HCT116 (cell line): ENCODE data around the gene TCFL5. TPM values are rescaled to one million over a fixed set of nuclear protein-coding genes. Genes with fewer than 3 reads are reported as not detected.
"Not testable (repeated sequence)": the region's sequence is repeated elsewhere in the genome, so short reads cannot be mapped to it uniquely, and the experiment has no call there.

Experiments
- ATAC-seq: fragments of 200-7000 bp; cut with Tn5 transposase; 2 replicates; pipeline ENCODE4 v1.9.1; 2020; ENCODE audit warnings: mild to moderate bottlenecking, moderate library complexity
- BruUV-seq: library from RNA; stranded (reverse); fragments of 400-500 nt; replicated peaks from 2 replicates; lab custom pipeline; 2021; lab: Mats Ljungman, UMichigan
- CTCF ChIA-PET: fragments of 300-600 bp; sonication (Branson Sonifier 250); formaldehyde crosslinking; loops from one replicate; lab custom pipeline; 2021; ENCODE audit warnings: antibody characterized with exemption; lab: Charles Lee
- POLR2A ChIA-PET: fragments of 300-600, 350-600 bp; sonication (Branson Sonifier 250); formaldehyde crosslinking; loops from one replicate; lab custom pipeline; 2021; ENCODE audit warnings: antibody characterized with exemption; lab: Charles Lee
- RAD21 ChIA-PET, 2 experiments: fragments of 300-600 bp; sonication (Branson Sonifier 250); formaldehyde crosslinking; loops; one replicate each; lab custom pipeline; 2023; ENCODE audit warnings: low total read pairs in 2 of 2; ENCODE audit not compliant: uncharacterized antibody in 2 of 2, unreplicated experiment in 2 of 2, low non-redundant PET in 1 of 2; lab: Charles Lee
- DNase-seq: peaks from one replicate; pipeline ENCODE4 v3.0.0-alpha.2; 2010; ENCODE audit warnings: low read depth, low spot score
- H2AFZ ChIP-seq: fragments of 200-600 bp; shearing (Covaris generic), sonication (generic); 2 replicates; pipeline ENCODE4 v1.6.1; 2017; ENCODE audit warnings: low read depth, mixed run types, mixed read lengths, antibody characterized with exemption, low read length; ENCODE audit not compliant: poor library complexity, severe bottlenecking
- H3K27ac ChIP-seq: 2 replicates; pipeline ENCODE4 v1.5.1; 2012; ENCODE audit warnings: low read depth, low read length
- H3K27me3 ChIP-seq: fragments of 200-600 bp; sonication (generic); 2 replicates; pipeline ENCODE4 v1.6.1; 2016; ENCODE audit warnings: mixed run types, low read length, mixed read lengths; ENCODE audit not compliant: insufficient read depth
- H3K36me3 ChIP-seq, 2 experiments: fragments of 200-500 bp in 1 of 2; fragments of 200-600 bp in 1 of 2; sonication (Bioruptor generic) in 1 of 2; sonication (generic) in 1 of 2; 2 replicates each; pipeline versions ENCODE4 v1.5.1 to v1.6.1; 2014 to 2016; ENCODE audit warnings: low read length in 2 of 2, inconsistent platforms in 1 of 2, mixed read lengths in 1 of 2, mixed run types in 1 of 2; ENCODE audit not compliant: insufficient read depth in 2 of 2, control insufficient read depth in 1 of 2
- H3K4me1 ChIP-seq, 2 experiments: fragments of 200-600 bp in 1 of 2; sonication (generic) in 1 of 2; 2 replicates each; pipeline versions ENCODE4 v1.5.1 to v1.6.1; 2012 to 2017; ENCODE audit warnings: low read length in 2 of 2, inconsistent platforms in 1 of 2, mild to moderate bottlenecking in 1 of 2, mixed read lengths in 1 of 2, mixed run types in 1 of 2, moderate library complexity in 1 of 2; ENCODE audit not compliant: insufficient read depth in 2 of 2, control insufficient read depth in 1 of 2
- H3K4me2 ChIP-seq: fragments of 200-600 bp; sonication (generic); 2 replicates; pipeline ENCODE4 v1.6.1; 2017; ENCODE audit warnings: mixed run types, low read length, mixed read lengths
- H3K4me3 ChIP-seq, 2 experiments: fragments of 200-600 bp in 1 of 2; sonication (generic) in 1 of 2; replicated peaks in 1 of 2; 2 replicates each; pipeline ENCODE4 v1.5.1; 2011 to 2016; ENCODE audit warnings: low read length in 2 of 2, control low read depth in 1 of 2, low read depth in 1 of 2, mild to moderate bottlenecking in 1 of 2, mixed read lengths in 1 of 2, mixed run types in 1 of 2
- H3K79me2 ChIP-seq: fragments of 200-600 bp; sonication (generic); 2 replicates; pipeline ENCODE4 v1.6.1; 2017; ENCODE audit warnings: mild to moderate bottlenecking, mixed run types, low read length, moderate library complexity, mixed read lengths; ENCODE audit not compliant: insufficient read depth
- H3K9ac ChIP-seq: fragments of 200-600 bp; sonication (generic); 2 replicates; pipeline ENCODE4 v1.6.1; 2016; ENCODE audit warnings: low read length, mixed read lengths
- H3K9me2 ChIP-seq: fragments of 200-600 bp; sonication (generic), shearing (Covaris generic); 2 replicates; pipeline ENCODE4 v1.6.1; 2017; ENCODE audit warnings: mixed run types, mild to moderate bottlenecking, moderate library complexity; ENCODE audit not compliant: insufficient read depth
- H3K9me3 ChIP-seq, 2 experiments: fragments of 200-500 bp in 1 of 2; fragments of 200-600 bp in 1 of 2; sonication (Bioruptor generic) in 1 of 2; sonication (generic) in 1 of 2; 2 replicates each; pipeline ENCODE4 v1.6.1; 2014 to 2017; ENCODE audit warnings: low read length in 2 of 2, mixed read lengths in 2 of 2, inconsistent platforms in 1 of 2, low read depth in 1 of 2, mild to moderate bottlenecking in 1 of 2, mixed run types in 1 of 2, moderate library complexity in 1 of 2; ENCODE audit not compliant: control insufficient read depth in 1 of 2, insufficient read depth in 1 of 2
- H4K20me1 ChIP-seq: fragments of 200-600 bp; sonication (generic), shearing (Covaris generic); 2 replicates; pipeline ENCODE4 v1.6.1; 2017; ENCODE audit warnings: mixed run types, mild to moderate bottlenecking, moderate library complexity; ENCODE audit not compliant: insufficient read depth
- CEBPB ChIP-seq: IDR thresholded peaks from 2 replicates; pipeline ENCODE4 v1.6.1; 2012; ENCODE audit warnings: low read depth
- EZH2phosphoT487 ChIP-seq: fragments of 200-600 bp; IDR thresholded peaks from 2 replicates; pipeline ENCODE4 v1.6.1; 2018; ENCODE audit warnings: antibody characterized with exemption, borderline replicate concordance
- SIN3A ChIP-seq: IDR thresholded peaks from 2 replicates; pipeline ENCODE4 v1.6.1; 2012; ENCODE audit warnings: low read depth
- SRF ChIP-seq: IDR thresholded peaks from 2 replicates; pipeline ENCODE4 v1.6.1; 2012; ENCODE audit warnings: low read depth
- ZFX ChIP-seq: fragments of 450-650 bp; IDR thresholded peaks from 2 replicates; pipeline ENCODE4 v1.6.1; 2017
- intact Hi-C: fragments of 100-400 bp; cut with micrococcal nuclease; formaldehyde crosslinking; loops from 2 replicates; pipeline ENCODE4 v1.10.0; 2022
- total RNA-seq: library from RNA; stranded (reverse); gene quantifications from one replicate; pipeline ENCODE4 v1.2.1, GENCODE V29; 2021; ENCODE audit not compliant: unreplicated experiment

Gene TCFL5
- total RNA-seq, 1 experiment from 2014 or later = 20.4 TPM

- H2AFZ ChIP-seq, H3K4me3 ChIP-seq, H4K20me1 ChIP-seq, H3K9ac ChIP-seq, BruUV-seq, ATAC-seq, H3K9me2 ChIP-seq, H3K27me3 ChIP-seq, H3K9me3 ChIP-seq, RAD21 ChIA-PET, H3K4me2 ChIP-seq, H3K27ac ChIP-seq, DNase-seq, CTCF ChIA-PET, POLR2A ChIA-PET, intact Hi-C loops, H3K79me2 ChIP-seq, H3K4me1 ChIP-seq: not testable (repeated sequence)
- peaks cover 19 to 27% of the 10 kb centered on the region in 2 experiments for H3K36me3 ChIP-seq
These were observed 12.7 kb downstream of the TCFL5 start for GRCh38 chr20:62848917-62849316.

GRCh38 chr20:62846166-62846890, 15.3 kb downstream of the TCFL5 start:
- DNase-seq (no peak), ATAC-seq (no peak)
- no peaks in the 10 kb centered on the region for H3K9me2 ChIP-seq
- no peak overlapping the region for H3K4me2 ChIP-seq
- intact Hi-C loops = no loop called here
- ChIA-PET POLR2A (no interaction called here), RAD21 (no interaction called here), CTCF (no interaction called here)
- H3K4me1 ChIP-seq = no peaks in the 10 kb centered on the region
- no peak overlapping the region for H3K9ac ChIP-seq
- no peaks in the 10 kb centered on the region for H3K79me2 ChIP-seq
- H4K20me1 ChIP-seq = no peaks in the 10 kb centered on the region
- BruUV-seq = no TSS peak
- peaks cover 10 to 13% of the 10 kb centered on the region in 2 experiments; a peak in 3 of 4 replicates for H3K36me3 ChIP-seq
- H3K27ac ChIP-seq = no peak overlapping the region
- no peak overlapping the region for H3K4me3 ChIP-seq
- no peak for TF ChIP-seq CEBPB
- TF ChIP-seq SRF = no peak
- TF ChIP-seq ZFX = no peak
- TF ChIP-seq EZH2phosphoT487 = no peak
- no peak for TF ChIP-seq SIN3A
- no peak overlapping the region for H2AFZ ChIP-seq
- no peaks in the 10 kb centered on the region for H3K9me3 ChIP-seq
- no peaks in the 10 kb centered on the region for H3K27me3 ChIP-seq
